CD4-positive, alpha-beta T cell treated with Interferon gamma for 1 hour (primary cell): ENCODE data around the gene PTGS2.
A peak's percentile ranks its signal among the peaks of the same experiment; 100 is the strongest.

Experiments
- DNase-seq: peaks from one replicate; pipeline ENCODE4 v3.0.0-alpha.2; 2020

The PTGS2 gene

DNA sequence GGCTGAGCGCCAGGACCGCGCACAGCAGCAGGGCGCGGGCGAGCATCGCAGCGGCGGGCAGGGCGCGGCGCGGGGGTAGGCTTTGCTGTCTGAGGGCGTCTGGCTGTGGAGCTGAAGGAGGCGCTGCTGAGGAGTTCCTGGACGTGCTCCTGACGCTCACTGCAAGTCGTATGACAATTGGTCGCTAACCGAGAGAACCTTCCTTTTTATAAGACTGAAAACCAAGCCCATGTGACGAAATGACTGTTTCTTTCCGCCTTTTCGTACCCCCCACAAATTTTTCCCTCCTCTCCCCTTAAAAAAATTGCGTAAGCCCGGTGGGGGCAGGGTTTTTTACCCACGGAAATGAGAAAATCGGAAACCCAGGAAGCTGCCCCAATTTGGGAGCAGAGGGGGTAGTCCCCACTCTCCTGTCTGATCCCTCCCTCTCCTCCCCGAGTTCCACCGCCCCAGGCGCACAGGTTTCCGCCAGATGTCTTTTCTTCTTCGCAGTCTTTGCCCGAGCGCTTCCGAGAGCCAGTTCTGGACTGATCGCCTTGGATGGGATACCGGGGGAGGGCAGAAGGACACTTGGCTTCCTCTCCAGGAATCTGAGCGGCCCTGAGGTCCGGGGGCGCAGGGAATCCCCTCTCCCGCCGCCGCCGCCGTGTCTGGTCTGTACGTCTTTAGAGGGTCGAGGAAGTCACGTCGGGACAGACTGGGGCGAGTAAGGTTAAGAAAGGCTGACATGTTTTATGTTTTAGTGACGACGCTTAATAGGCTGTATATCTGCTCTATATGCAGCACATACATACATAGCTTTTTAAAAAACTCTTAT lies at the start of gene PTGS2:
PTGS2 (minus strand) TSS at position 179 of the 817 bp plus-strand sequence; CDS start at position 46, 133 bp downstream.
- DNase-seq, result peak; percentile 69

DNA sequence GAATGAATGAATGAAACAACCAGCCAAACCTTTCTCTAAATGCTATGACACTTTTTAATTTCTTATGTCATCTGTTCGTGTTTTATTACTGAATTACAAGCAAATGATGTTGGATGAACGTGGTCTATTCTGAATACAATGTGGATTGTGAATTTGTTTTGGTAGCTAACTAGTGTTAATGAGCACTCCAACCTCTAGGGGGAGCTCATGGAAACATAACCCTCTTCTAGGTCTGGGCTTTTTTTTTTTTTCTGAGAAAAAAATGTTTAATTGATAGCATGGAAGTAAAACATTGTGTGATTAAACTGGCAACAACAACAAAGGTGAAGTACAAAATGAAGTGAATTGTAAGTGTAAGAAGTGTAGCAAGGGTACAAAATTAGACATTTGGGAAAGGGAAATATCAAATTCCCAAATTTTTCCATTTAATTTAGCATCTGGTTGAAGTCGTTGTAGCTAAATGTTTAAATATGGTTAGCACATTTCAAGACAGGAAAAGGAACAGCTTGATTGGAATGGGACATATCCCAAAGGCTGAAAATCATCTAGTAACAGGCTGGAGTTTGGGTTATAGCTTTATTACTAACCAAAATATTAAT lies 42.6 kb upstream of the PTGS2 start:
- no peak for DNase-seq

DNA sequence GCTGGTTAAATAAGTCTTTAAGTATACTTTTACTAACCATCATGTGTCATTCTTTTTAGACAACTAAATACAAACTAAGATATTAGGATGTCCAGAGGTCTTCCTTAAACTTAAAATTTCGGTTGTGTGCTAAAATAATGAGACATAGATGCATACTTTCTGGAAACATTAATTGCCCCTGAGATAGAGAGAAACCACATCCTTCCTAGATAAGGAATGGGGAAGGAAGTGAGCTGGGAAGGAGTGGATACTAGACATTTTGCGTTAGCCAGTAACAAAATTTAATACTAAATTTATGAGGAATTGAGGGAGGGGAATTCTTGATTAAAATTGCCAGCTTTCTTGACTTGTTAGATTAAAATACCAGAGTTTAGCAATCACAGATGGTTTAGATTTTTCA lies 37.1 kb upstream of the PTGS2 start:
- no peak for DNase-seq

DNA sequence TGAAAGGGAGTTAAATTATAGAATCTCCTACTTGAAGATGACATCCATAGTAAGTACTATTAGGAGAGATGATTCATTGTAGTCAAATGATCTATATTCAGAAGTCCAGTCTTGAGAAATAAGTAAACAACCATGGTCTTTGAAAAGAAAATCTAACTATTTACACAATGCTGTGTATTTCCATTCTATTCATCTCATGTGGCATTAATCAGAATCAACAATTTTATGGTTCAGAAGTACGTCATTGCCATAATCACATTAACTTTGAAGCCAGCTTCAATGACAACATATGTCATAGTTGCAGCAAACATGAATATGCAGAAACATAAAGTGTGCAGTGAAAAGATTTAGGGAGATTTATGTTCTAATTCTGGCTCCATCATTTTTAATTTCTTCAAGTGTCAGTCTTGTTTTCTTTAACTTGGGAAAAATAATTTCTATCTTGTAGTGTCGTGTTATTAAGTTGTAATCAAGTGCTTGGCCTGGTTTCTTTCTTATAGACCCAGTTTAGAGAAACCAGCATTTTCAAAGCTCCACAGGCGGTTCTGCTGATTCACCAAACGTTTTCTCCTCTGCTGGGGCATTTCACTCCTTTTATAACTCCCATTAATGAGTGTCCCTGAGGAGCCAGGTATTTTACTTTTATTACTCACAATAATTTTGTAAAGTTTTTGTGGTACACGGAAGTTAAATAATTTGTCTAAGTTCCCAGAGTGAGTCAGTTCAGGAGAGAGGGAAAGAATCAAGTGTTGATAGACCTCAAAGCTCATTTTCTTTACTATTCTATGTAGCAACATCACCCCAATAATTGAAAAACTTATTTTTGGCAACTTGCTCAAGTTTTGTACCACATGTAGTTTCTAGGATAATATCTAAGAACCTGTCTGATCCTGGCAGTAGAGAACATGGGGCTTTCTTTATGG lies 35.9 kb upstream of the PTGS2 start:
- no peak for DNase-seq

DNA sequence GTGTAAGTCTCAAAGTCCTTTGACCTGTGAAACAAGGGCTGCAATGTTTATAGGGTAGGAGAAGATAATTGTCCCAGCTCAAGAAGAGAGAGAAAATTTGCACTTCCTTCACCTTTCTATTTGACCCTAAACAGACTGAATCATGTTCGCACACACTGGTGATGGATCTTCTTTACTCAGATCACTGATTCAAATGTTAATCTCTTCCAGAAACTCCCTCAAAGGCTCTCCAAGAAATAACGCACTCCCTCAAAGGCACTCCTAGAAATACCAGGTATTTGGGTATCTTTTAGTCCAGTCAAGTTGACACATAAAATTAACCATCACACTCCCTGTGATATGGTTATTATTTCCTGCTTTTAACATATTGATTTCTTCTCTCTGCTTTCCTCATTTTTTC lies 30.5 kb upstream of the PTGS2 start:
- DNase-seq, result no peak

DNA sequence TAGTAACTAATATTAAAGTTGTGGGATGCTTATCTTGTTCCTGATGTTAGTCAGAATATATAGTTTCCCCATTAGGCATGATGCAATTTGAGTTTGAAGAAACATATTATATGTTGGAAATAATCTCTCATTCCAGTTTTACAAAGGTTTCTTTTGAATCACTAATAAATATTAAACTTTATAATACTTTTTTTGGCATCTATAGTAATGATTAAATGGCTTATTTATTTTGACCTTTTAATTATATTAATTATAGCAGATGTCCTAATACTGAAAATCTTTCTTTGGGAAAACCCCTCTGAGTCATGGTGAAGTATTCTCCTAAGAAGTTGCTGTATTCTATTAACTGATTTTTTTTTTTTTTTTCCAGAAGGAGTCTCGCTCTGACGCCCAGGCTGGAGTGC lies 28.5 kb upstream of the PTGS2 start:
- no peak for DNase-seq

DNA sequence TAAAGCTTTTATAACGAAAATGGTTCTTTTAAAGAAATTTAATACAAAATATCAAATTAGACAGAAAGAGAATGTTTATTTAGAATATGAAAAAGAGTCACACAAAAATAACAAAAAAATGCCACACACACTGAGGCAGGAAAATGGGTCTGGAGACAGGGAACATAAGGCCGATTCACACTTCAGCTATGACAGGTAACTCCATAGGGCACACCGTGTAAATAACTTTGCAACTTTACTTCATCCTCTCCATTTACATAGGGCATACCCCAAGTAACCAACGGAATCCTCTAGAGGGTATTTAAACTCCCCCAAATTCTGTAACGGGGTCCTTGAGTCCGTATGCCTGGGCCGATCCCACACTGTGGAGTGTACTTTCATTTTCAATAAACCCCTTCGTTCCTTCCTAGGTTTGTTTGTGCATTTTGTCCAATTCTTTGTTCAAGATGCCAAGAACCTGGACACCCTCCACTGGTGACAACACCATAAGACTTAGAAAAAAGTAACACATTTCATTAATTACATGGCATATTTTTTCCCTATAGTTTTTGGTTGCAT lies 23.1 kb upstream of the PTGS2 start:
- DNase-seq, result no peak

DNA sequence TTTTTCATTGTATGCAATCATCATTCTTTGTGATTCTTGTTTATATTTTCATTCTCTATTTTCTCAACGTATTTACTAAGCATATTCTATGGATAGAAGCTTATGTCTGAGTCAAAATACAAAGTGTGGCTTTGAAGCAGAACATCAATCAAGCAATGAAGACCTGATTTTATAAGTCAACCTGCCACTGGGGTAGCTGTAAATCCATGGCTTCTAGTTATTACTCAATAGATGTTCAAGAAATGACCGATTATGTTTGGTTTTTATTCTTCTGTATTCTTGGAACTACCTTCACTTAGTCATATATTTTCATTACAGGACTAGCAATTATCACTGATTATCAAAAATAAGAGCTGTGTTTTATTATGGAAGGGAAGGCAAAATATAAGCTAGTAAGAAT lies 20.5 kb upstream of the PTGS2 start:
- no peak for DNase-seq

DNA sequence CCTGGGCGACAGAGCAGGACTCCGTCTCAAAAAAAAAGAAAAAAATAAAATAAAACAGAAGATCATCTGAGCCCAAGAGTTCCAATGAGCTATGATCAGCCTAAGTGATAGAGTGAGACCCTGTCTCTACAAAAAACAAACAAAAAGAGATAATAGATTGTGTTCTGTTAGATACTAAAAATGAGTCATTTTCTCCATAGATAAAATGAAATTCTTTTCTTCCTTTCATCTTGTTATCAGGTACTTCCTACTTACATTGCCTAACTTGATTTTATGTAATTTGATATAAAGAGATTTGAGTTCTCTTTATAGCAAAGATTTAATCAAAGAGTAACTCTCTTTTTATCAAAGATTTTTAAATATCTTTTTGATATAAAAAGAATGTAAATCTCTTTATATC lies 19.3 kb upstream of the PTGS2 start:
- DNase-seq, result no peak

DNA sequence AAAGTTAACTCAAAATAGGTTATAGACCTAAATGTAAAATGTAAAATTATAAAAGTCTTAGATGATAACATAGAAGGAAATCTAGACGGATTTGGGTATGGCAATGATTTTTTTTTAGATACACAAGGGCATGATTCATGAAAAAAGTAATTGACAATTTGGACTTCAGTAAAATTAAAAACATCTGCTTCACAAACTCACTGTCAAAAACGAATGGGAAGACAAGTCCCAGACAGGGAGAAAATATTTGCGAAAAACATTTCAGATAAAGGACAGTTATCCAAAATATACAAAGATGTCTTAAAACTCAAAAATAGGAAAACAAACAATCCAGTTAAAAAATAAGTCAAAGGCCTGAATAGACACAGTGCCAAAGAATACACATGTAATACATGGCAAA lies 9.7 kb upstream of the PTGS2 start:
- no peak for DNase-seq

DNA sequence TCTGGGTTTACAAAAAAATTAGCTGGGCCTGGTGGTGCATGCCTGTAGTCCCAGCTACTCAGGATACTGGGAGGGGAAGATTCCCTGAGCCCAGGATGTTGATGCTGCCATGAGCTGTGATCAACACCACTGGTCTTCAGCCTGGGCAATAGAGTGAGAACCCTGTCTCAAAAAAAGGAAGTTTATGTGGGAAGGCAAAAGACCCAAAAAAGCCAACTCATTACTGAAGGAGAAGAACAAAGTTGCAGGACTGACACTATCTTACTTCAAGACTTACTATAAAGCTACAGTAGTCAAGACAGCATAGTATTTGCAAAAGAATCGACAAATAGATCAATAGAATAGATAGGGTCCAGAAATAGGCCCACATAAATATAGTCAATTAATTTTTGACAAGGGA lies 9.2 kb upstream of the PTGS2 start:
- DNase-seq, result no peak

DNA sequence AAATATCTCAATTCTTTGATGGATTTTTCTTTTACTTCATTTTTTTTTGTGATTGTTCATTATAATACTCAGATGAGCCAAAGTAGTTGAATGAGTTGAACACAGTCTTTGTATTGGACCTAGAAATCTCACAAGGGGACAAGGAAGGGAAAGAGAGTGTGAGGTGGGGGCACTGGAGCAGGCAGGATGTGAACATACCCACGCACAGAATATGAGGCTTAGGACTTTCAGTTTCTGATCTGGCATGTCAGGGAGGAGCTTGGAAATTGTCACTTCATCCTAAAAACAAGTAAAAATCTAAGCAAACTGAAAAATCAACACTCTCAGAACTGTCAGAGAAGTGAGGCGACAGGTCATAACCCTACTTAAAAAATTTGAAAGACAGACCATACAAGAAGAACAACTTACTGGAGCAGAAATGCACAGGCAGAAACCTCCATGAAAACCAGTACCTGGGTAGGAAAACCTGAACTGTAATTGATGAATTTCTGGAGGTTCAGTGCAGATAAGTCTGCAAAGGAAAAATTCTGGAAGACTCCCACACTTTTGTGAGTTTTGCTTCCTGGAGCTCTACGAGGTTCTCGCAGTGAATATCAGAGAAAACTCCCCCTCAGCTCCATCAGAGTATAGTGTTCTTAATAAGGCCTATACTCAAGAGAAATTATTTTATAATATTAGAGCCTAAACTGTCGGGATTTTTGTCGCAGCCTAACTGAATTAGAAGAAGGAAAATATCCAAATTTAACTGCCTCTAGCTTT lies 3.6 kb upstream of the PTGS2 start:
- no peak for DNase-seq

DNA sequence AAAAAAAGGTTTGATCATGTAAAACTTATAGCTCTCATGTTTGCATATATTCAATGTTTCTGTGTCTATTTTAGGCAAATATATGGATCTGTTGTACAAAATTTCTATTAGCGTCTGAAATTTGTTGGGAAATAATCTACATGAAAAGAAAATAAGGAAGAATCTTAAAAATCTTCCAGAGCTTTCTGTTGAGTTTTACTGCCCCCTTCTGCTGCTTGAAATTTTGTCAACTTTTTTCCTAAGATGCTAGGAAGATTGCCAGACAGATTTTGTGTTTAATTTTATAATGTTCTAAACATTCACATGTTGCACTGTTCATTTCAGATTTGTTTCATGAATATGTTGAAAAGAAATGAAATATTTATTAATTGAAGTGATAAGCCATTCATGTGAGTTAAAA lies 2.5 kb upstream of the PTGS2 start:
- no peak for DNase-seq

DNA sequence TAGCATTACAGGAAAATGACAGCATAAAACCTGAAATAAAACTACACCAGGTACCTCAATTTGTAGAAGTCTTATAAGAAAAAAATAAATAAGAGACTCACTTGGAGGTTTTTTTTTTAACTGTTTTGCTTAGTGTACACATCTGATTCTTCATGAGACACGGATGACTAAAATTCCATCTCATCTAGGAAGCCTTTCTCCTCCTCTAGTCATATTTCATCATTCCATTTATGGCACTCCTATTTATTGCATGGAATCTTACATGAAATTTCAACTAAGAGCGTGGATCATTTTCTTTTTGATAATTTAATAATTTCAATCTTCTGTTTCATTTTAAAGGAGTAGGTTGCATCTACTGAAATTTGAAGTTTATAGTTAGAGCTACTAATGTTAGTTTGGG lies 1.6 kb upstream of the PTGS2 start:
- no peak for DNase-seq

DNA sequence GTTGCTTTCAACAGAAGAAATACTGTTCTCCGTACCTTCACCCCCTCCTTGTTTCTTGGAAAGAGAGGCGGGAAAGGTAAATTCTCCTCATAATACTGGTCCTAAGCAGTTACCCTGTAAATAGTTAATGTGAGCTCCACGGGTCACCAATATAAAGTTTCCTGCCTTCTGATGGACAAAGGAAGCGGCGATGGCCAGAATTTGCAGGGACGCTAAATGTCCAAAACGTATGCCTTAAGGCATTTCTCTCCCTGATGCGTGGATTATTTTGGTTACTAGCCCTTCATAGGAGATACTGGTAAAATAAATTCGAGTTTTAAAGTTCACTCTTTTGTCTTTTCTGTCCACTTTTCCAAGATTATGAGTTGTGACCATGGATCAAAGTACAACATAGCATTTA lies 898 bp upstream of the PTGS2 start:
- no peak for DNase-seq

DNA sequence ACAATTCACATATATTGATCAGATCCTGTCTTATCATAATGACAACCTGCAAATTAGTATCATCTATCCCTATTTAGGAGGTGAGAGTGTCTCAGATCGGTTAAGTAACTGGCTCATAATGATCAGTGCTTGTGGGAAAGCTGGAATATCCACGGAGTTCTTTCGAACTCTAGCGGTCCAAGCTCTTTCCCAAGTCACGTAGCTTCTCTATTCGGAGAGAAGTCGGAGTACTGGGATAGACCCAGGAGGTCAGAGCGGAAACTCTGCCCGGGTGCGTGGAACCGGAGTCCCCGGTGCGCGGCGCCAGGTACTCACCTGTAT lies 339 bp downstream of the PTGS2 start:
- no peak for DNase-seq

DNA sequence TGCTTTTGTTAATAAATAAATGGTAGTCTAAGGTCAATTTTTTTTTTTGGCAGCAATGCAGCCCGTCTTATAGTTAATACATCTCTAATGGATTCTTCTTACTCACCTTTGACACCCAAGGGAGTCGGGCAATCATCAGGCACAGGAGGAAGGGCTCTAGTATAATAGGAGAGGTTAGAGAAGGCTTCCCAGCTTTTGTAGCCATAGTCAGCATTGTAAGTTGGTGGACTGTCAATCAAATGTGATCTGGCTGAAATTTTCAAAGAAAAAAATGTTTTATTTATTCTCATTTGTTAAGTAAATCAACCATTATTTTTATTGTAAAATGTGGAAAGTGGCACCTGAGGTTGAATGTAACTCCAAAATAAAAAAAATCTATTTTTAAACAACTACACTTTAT lies 2.1 kb downstream of the PTGS2 start:
- no peak for DNase-seq

DNA sequence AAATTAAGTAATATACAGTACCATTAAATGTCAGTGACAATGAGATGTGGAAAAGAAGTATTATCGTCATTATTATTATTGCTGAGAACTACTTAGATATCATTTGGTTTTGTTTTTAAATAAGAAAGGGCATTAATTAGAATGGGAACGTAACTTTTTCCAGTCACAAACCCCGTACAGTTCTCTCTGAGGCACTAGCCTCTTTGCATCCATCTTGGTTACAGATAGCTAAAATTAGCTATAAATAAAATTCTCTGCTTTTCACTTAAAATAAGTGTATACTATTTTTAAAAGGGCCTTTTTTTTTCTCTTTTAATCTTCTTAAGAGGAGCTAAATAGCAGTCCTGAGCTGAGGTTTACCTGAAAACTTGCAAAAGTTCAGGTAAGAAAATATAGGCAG lies 7.6 kb downstream of the PTGS2 start:
- no peak for DNase-seq

DNA sequence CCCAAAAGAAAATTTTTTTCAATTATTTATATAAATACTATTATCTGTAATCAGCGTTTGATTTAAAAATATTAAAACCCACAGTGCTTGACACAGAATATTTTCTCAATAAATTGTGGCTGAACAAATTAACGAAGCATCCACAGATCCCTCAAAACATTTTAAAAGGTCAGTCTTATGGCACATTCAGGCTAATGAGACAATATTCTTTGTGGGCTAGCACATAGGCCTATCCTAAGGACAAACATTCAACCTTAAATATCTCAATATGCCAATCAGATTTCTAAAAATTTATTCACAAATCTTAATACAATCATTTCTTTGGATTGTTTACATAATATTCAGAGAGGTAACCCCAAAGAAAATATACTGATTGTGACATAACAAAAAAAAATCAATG lies 8.1 kb downstream of the PTGS2 start:
- DNase-seq, result no peak

DNA sequence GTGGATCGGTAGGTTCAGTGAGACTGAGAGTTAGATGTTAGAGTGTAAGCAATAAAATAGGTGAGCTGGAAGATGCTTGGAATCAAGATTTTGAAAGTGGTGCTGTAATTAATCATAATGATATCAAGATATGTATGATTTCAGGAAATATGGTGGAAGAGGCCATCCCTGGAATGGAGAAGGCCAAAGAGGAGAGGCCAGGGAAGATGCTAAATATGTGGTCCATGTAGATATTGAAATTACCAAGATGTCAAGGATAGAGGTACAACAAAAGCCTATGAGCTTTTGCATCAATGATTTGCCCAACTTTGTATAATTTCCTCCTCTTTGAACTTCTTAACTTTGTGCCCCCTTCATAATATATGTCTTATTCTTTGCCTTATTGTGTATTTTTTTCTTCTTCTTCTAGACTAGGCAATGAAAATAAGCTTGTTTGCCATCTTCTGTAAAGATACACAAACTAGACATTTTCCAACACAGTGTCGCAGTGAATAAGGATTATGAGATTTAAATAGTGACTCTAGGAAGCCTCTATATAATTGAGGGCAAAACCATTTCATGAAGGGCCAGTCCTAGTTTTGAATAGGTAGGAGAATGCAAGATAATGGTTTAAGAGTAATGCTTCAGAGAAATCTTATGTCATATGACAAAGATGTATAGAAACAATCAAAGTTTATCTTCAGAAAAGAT lies 8.9 kb downstream of the PTGS2 start:
- no peak for DNase-seq

DNA sequence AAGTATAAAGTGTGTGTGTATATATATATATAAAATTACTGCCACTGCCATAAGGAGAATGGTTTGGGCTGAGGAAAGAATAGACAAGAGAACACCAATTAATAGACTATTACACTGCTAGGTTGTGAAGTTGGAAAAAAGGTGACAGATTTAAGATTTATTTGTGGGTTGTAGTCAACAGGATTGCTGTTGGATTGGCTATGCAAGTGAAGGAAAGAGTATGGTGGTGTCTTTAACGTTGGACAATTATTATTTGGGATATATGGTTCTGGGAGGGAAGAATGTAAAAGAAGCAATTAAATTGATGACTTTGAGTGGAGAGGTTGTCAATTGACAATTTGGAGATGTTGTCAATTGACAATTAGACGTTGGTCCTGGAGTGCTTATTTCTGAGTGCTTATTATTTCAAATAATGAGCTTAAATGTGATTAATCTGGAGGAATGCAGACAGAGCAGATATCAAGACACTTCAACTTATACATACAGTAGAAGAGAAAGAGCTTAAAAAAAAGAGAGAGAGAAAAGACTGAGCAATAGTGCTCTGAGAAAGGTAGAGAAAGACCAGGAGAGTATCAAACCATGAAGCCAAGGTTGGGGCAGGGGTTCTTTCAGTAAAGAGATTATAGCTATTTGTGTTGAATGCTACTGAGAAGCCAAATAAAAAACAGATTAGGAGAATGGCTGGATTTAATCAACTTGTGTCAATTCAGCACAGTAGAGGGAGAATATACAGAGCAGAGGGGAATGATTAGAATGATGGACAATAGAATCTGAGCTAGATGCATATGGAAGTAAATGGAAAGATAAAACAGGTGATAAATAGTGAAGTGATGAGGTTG lies 9.7 kb downstream of the PTGS2 start:
- no peak for DNase-seq
